Panc1 (cell line): ENCODE data around the gene MACROD2. TPM values are rescaled to one million over a fixed set of nuclear protein-coding genes. Genes with fewer than 3 reads are reported as not detected.

Source experiments
- ATAC-seq: fragments of 200-7000 bp; cut with Tn5 transposase; 2 replicates; pipeline ENCODE4 v1.9.1; 2020; ENCODE audit warnings: mild to moderate bottlenecking, moderate library complexity
- BruUV-seq: library from RNA; stranded (reverse); fragments of 400-500 nt; replicated peaks from 2 replicates; lab custom pipeline; 2021; lab: Mats Ljungman, UMichigan
- CTCF ChIA-PET: fragments of 300-600 bp; sonication (Branson Sonifier 250); formaldehyde crosslinking; loops from one replicate; lab custom pipeline; 2022; ENCODE audit warnings: antibody characterized with exemption; lab: Charles Lee
- POLR2A ChIA-PET: fragments of 300-600 bp; sonication (Branson Sonifier 250); formaldehyde crosslinking; loops from one replicate; lab custom pipeline; 2022; ENCODE audit warnings: antibody characterized with exemption; lab: Charles Lee
- DNase-seq: peaks from one replicate; pipeline ENCODE4 v3.0.0-alpha.2; 2010; ENCODE audit warnings: low read depth, low spot score
- H3K27ac ChIP-seq: 2 replicates; pipeline ENCODE4 v1.5.1; 2011; ENCODE audit warnings: mild to moderate bottlenecking, low read length, inconsistent platforms
- H3K27me3 ChIP-seq: fragments of 200-500 bp; sonication (Bioruptor generic); 2 replicates; pipeline ENCODE4 v1.6.0; 2014; ENCODE audit warnings: low read length, inconsistent platforms; ENCODE audit not compliant: control insufficient read depth, insufficient read depth
- H3K36me3 ChIP-seq: fragments of 200-500 bp; sonication (Bioruptor generic); 2 replicates; pipeline ENCODE4 v1.5.1; 2014; ENCODE audit warnings: inconsistent platforms, mild to moderate bottlenecking, low read length, moderate library complexity; ENCODE audit not compliant: control insufficient read depth, insufficient read depth
- H3K4me1 ChIP-seq: 2 replicates; pipeline ENCODE4 v1.5.1; 2011; ENCODE audit warnings: inconsistent platforms, mild to moderate bottlenecking, low read length, moderate library complexity; ENCODE audit not compliant: control insufficient read depth, insufficient read depth
- H3K4me3 ChIP-seq, 2 experiments: 2 replicates each; pipeline ENCODE4 v1.5.1; 2011 to 2012; ENCODE audit warnings: low read depth in 2 of 2, low read length in 2 of 2, mild to moderate bottlenecking in 2 of 2, inconsistent platforms in 1 of 2, moderate library complexity in 1 of 2
- H3K9me3 ChIP-seq: fragments of 200-500 bp; sonication (Bioruptor generic); 2 replicates; pipeline ENCODE4 v1.5.1; 2014; ENCODE audit warnings: low read depth, mild to moderate bottlenecking, inconsistent platforms, low read length, moderate library complexity; ENCODE audit not compliant: control insufficient read depth, insufficient read depth
- POLR2AphosphoS5 ChIP-seq: IDR thresholded peaks from 2 replicates; pipeline ENCODE4 v1.6.1; 2012; ENCODE audit warnings: mild to moderate bottlenecking, low read depth, low read length, moderate library complexity
- SIN3A ChIP-seq: IDR thresholded peaks from 2 replicates; pipeline ENCODE4 v1.6.1; 2012; ENCODE audit warnings: low read depth, mild to moderate bottlenecking, low read length, moderate library complexity, borderline replicate concordance; ENCODE audit not compliant: insufficient read depth
- TCF7L2 ChIP-seq: IDR thresholded peaks from 2 replicates; pipeline ENCODE4 v1.6.1; 2011; ENCODE audit warnings: mild to moderate bottlenecking, low read depth, low read length, inconsistent platforms
- in situ Hi-C: cut with HindIII; loops from 2 replicates; pipeline ENCODE4 v1.10.0; 2016; ENCODE audit warnings: low sequenced_read_pairs, low pct_unique_long_range_greater_than_20kb
- intact Hi-C: fragments of 100-400 bp; cut with micrococcal nuclease; formaldehyde crosslinking; loops from one replicate; pipeline ENCODE4 v1.10.0; 2022; ENCODE audit not compliant: unreplicated experiment
- total RNA-seq: library from RNA; stranded (reverse); gene quantifications from one replicate; pipeline ENCODE4 v1.2.1, GENCODE V29; 2021; ENCODE audit not compliant: unreplicated experiment
- TF ChIP-seq, protein P1 (sequence below), 2 experiments: IDR thresholded peaks; 2 replicates each; pipeline ENCODE4 v1.6.1; 2011 to 2012; ENCODE audit warnings: low read depth in 2 of 2, control low read depth in 1 of 2, low read length in 1 of 2, mild to moderate bottlenecking in 1 of 2, moderate library complexity in 1 of 2; ENCODE audit not compliant: insufficient read depth in 1 of 2
- TF ChIP-seq, protein P2 (sequence below): fragments of 450-650 bp; IDR thresholded peaks from 2 replicates; pipeline ENCODE4 v1.5.1; 2017; ENCODE audit warnings: mild to moderate bottlenecking

Gene MACROD2
- total RNA-seq, 1 experiment from 2014 or later, result 1.2 TPM

DNA sequence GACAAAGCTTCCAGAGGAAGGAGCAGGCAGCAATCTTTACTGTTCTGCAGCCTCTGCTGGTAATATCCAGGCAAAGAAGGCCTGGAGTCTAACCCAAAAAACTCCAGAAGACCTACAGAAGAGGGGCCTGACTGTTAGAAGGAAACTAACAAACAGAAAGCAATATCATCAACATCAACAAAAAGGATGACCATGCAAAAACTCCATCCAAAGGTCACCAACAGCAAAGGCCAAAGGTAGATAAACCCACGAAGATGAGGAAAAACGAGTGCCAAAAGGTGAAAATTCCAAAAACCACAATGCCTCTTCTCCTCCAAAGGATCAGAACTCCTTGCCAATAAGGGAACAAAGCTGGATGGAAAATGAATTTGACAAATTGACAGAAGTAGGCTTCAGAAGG lies 811.9 kb downstream of the MACROD2 start:
- in situ Hi-C loops (no loop called here), intact Hi-C loops (no loop called here)
- H3K4me3 ChIP-seq, result no peak overlapping the region
- ChIA-PET POLR2A (no interaction called here), CTCF (no interaction called here)
- no peak for ATAC-seq
- H3K9me3 ChIP-seq, result no peaks in the 10 kb centered on the region
- no peak overlapping the region for H3K27ac ChIP-seq
- no TSS peak for BruUV-seq
- no peaks in the 10 kb centered on the region for H3K27me3 ChIP-seq
- H3K36me3 ChIP-seq, result no peaks in the 10 kb centered on the region
- no peaks in the 10 kb centered on the region for H3K4me1 ChIP-seq
- DNase-seq, result no peak
- TF ChIP-seq, protein P1, sequence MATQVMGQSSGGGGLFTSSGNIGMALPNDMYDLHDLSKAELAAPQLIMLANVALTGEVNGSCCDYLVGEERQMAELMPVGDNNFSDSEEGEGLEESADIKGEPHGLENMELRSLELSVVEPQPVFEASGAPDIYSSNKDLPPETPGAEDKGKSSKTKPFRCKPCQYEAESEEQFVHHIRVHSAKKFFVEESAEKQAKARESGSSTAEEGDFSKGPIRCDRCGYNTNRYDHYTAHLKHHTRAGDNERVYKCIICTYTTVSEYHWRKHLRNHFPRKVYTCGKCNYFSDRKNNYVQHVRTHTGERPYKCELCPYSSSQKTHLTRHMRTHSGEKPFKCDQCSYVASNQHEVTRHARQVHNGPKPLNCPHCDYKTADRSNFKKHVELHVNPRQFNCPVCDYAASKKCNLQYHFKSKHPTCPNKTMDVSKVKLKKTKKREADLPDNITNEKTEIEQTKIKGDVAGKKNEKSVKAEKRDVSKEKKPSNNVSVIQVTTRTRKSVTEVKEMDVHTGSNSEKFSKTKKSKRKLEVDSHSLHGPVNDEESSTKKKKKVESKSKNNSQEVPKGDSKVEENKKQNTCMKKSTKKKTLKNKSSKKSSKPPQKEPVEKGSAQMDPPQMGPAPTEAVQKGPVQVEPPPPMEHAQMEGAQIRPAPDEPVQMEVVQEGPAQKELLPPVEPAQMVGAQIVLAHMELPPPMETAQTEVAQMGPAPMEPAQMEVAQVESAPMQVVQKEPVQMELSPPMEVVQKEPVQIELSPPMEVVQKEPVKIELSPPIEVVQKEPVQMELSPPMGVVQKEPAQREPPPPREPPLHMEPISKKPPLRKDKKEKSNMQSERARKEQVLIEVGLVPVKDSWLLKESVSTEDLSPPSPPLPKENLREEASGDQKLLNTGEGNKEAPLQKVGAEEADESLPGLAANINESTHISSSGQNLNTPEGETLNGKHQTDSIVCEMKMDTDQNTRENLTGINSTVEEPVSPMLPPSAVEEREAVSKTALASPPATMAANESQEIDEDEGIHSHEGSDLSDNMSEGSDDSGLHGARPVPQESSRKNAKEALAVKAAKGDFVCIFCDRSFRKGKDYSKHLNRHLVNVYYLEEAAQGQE (IDR thresholded peaks at IDR 0.05; ENCODE audit: insufficient read depth in 1 of 2, low read depth in 2 of 2, low read length in 1 of 2), result no peak
- TF ChIP-seq POLR2AphosphoS5 (no peak), TCF7L2 (no peak), SIN3A (no peak)
- TF ChIP-seq, protein P2, sequence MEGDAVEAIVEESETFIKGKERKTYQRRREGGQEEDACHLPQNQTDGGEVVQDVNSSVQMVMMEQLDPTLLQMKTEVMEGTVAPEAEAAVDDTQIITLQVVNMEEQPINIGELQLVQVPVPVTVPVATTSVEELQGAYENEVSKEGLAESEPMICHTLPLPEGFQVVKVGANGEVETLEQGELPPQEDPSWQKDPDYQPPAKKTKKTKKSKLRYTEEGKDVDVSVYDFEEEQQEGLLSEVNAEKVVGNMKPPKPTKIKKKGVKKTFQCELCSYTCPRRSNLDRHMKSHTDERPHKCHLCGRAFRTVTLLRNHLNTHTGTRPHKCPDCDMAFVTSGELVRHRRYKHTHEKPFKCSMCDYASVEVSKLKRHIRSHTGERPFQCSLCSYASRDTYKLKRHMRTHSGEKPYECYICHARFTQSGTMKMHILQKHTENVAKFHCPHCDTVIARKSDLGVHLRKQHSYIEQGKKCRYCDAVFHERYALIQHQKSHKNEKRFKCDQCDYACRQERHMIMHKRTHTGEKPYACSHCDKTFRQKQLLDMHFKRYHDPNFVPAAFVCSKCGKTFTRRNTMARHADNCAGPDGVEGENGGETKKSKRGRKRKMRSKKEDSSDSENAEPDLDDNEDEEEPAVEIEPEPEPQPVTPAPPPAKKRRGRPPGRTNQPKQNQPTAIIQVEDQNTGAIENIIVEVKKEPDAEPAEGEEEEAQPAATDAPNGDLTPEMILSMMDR, result no peak

DNA sequence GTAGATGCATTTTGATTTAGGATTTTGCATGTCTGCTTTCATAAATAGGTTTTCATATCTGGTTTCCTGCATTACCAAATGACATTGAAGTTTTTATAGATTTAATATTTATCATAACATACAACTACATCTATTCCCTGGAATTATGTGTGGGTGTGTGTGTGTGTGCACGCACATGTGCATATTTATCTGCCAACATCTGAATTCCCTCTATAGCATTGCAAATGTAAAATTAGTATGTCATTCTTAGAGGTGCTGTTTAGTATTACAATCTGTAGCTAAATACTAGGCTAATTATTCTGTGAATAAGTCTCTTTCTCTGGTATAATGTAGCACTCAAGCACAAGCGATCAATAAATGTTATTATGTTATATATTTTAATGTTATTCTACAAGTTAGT lies 820.0 kb downstream of the MACROD2 start:
- BruUV-seq, result no TSS peak
- Histone ChIP-seq H3K27me3 (no peaks in the 10 kb centered on the region), H3K4me3 (no peak overlapping the region), H3K36me3 (no peaks in the 10 kb centered on the region), H3K9me3 (no peaks in the 10 kb centered on the region), H3K27ac (no peak overlapping the region), H3K4me1 (no peaks in the 10 kb centered on the region)
- intact Hi-C loops (no loop called here), in situ Hi-C loops (no loop called here)
- TF ChIP-seq, protein P2, result no peak
- TF ChIP-seq, protein P1 (IDR thresholded peaks at IDR 0.05; ENCODE audit: insufficient read depth in 1 of 2, low read depth in 2 of 2, low read length in 1 of 2), result no peak
- no peak for TF ChIP-seq TCF7L2
- TF ChIP-seq SIN3A, result no peak
- no peak for TF ChIP-seq POLR2AphosphoS5
- CTCF ChIA-PET, result no interaction called here
- ATAC-seq, result no peak
- POLR2A ChIA-PET, result no interaction called here
- no peak for DNase-seq
